GM21526 (cell line): ENCODE measurements around the gene SPRED2.

Source experiments
- ATAC-seq: cut with Tn5 transposase; IDR thresholded peaks from one replicate; pipeline ENCODE4 v1.9.1; 2021; ENCODE audit warnings: moderate library complexity; ENCODE audit not compliant: unreplicated experiment, low FRiP score

Gene SPRED2

DNA sequence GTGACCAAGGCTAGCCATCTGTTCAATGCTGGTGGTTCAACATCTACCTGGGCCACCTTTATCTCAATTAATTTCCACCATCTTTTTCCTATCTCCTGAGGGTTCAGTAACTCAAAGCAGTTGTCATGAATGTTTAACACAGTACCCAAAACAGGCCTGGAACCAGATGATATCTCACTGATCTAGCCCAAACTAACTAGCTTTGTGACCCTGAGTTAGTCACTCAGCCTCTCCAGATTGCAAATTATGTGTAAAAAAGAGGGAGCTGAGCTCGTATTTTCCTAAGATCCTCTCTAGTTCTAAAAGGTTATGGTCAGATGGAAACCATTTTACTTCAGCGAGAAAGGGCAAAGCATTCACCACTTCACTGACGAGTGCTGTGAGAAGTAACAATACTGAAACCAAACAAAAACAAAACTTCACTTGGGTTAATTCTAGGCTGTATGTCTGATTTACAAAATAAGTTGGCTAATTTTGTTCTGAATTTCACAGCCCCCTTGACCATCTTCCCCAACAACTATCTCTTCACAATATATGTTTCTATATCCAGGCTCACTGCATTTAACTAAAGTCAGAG lies 14.8 kb downstream of the SPRED2 start:
- no peak for ATAC-seq

DNA sequence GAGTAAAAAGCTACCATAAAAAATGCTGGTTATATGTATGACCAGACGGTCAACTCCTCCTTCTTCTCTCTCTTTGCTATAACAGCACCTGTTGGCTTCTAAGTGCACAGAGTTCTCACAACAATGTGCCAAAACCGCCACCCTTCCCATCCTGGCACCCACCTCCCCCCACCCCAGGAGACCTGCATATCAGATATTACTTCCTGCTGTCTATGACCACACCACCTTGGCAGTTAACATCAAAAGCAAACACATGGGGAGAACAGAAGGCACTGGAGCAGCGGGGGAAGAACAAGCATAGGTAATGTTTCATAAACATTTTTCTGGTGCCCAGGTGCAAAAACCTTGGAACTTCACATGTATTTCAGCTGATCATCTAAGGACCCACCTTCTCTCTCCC lies 15.5 kb downstream of the SPRED2 start:
- ATAC-seq = no peak

DNA sequence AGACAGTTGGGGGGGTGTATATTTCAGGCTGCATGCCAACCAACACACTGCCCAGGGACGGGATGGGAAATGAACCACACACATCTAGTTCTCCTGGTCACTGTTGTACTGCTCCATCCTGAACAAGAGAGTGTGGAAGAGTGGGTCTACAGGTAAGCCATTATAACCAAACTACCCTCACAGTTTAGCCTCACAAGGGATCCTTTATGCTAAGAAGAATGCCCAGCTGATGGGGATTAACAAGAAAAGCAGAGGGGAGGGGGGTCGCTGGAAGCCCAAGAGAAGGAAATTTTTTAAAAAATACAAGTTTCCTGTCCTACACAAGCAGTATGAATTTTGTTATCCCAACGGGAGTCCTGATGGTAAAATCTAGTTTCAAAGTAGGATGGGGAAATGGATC lies 16.1 kb downstream of the SPRED2 start:
- no peak for ATAC-seq

DNA sequence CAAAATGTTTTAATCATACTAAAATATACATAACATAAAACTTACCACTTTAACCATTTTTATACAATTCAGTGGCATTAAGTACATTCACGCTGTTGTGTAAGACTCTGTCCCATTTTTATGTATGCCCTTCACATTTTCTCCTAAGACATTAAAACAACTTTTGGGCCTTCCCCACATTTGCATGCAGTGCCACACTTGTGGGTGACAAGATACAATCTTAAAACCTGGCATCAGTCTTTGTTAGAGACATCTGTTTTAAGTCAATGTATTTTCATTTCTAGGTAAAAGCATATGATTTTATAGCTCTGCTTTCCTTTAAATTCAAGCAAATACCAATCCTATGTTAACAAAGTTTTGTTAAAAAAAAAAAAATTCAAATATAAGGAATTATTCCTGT lies 17.3 kb downstream of the SPRED2 start:
- ATAC-seq = no peak

DNA sequence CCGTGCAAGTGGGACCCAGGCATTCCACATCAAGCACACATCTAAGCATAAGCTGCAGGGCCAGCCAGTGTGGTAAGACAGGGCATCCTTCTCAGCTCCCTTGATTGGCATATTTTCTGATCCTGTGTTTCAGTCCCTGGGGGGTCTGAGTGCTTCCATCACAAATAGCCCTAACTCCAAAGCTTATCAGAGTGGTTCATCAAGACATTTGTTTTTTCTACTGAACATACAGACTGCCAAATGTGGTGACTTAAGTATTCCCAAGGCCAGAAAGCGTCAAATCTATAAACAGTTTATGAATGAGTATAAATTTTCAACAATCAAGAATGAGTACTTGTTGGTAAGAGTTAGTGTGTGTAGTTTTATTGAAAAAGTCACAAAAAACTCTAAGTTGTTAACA lies 18.8 kb downstream of the SPRED2 start:
- no peak for ATAC-seq

DNA sequence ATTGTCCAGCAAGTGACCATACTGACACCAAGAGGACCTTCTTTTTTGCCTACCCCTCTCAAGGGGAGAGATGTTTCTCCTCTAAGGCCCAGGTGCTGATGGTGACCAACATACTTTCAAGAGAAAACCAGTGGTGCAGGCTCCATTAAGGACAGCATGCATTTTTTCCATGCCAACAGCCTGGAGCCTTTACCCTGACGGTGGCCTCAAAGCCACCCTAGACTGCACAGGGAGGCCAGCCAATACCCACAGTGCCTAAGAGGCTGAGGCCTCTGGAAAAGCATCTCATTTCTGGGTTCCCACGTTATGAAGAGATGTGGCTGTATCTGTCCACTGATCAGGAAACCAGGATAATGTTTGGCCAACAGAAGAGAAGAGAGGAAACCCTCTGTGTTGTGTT lies 19.3 kb downstream of the SPRED2 start:
- no peak for ATAC-seq

DNA sequence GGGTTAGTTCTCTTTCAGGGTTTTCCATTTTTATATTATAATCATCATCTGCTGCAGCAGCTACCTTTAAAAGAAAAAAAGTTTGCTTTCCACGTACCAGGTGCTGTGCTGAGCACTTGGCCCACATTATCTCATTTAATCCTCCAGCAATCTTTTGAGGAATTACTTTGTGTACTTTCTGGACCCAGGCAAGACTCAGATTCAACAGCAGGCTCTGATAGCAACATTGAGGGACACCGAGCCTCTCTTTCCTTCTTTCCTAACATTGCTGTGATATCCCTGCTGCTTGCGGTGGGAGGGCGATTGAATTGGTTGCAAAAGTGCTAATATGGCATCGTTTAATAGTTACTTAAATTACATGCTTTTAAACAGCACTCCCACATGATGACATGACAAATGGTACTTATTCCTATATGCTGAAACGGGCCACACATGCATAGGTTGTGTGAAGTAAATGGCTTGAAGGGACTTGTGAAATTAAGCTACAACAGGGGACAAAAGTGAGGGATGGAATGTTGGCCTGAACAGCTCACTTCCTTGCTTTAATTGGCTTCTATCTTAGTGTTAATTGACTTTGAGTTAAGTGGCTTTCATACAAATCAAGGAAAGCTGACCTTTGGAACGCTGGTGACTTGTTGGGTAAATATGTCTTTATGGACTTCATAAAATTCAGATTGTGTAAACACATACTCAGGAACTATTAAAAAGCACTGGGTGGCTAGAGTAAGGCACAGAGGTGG lies 21.2 kb downstream of the SPRED2 start:
- no peak for ATAC-seq

DNA sequence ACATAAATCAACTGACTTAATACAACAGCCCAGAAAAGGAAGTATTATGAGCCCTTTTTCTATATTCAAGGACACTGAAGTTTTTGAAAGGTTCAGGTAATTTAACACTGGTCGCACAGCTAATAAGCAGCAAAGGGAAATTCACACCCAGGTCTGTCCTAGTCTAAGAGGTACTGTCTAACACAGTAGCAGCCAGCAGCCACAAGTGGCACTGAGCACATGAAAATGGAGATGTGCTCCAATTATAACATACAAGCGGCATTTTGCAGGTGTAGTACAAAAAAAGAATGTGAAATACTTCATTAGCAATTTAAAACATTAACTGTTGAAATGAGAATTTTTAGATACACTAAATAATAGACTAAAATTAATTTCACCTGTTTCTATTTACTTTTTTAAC lies 23.4 kb downstream of the SPRED2 start:
- no peak for ATAC-seq

DNA sequence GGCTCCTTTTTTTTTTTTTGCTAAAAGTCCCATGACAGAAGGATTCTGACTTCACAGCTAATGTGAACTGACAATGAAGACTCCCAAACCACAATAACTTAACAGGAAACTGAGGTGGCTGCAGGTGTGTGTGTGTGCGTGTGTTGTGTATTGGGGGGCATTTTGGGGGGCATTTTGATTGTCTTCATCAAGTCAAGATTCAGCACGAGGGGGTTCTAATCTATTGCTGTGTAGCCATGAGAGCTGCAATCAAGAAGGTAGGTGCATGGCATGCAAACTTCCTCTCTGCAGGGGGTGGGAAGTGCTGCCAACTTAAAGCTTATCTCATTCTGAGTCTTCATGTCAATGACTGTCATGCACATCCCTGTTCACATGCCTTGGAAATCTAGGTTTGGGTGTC lies 25.2 kb downstream of the SPRED2 start:
- no peak for ATAC-seq

DNA sequence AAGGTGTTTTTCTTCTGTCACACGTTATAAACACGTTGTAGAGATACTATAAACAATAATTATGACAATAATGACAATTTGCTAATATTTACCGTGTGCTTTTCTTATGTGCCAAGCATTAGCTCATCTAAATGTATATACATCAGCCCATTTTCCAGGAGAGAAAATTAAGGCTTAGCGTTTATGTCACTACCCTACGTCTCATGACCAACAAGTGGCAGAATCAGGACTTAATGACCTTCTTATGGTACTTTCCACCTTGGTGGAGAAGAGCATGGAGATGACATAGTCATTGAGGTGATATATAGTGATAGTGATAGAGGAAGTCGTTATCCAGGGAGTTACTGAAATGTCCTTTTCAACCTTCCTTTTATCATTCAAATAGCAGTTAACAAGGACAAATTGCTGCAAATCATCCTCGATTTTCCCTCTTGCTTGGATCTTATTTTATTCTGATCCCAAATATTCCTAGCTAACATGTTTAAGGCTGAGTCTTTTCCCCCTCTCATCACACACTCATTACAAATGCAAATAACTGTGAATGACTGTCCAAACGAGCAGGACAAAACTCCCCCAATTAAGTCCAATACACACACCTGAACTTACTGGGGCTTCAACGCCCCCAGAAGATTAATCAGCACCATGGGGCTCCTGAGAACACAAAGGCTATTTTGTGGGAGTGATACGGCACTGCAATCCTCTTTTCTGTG lies 27.3 kb downstream of the SPRED2 start:
- ATAC-seq = no peak

DNA sequence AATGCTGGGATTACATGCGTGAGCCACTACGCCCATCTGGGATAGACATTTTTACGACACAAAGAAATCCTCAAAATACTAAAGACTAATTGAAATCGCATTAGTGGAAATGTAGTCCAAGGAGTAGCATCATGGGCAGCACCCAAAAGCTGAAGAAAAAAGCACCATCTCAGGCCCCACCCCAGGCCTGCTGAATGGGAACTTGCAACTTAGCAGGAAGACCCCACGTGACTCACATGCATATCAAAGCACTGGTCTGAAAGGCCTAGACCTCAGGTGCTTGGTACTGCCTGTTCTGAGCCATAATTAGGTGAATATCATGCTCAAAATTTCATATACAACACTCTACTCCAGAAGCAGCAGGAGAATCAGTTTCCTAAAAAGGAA lies 28.9 kb downstream of the SPRED2 start:
- ATAC-seq = no peak

DNA sequence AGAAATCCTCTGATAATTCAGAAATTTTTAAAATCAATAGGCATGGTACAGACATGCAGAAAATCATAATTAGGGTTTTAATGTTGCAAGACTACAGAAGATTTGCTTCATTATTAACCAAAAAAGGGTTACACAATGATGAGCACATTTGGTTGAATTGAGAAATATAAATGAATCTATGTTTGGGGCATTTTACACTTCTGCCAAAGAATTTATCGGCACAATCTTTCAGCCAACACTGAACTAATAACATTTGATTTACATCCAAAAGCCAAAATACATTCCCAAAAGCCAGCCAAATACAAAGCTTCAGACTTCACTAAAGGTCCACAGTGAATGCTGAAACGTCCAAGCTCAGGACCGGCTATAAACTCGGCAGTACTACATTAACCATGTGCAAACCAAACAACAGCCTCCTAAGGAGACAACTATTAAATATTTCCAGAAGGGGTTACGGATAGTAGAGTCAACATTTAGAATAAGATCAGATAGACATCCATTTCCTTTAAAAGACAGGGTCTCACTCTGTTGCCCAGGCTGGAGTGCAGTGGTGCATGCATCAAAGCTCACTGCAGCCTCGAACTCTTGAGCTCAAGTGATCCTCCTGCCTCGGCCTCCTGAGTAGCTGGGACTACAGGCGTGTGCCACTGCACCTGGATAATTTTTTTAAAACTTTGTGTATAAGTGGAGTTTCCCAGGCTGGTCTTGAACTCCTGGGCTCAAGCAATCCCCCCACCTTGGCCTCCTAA lies 29.4 kb downstream of the SPRED2 start:
- ATAC-seq = no peak

DNA sequence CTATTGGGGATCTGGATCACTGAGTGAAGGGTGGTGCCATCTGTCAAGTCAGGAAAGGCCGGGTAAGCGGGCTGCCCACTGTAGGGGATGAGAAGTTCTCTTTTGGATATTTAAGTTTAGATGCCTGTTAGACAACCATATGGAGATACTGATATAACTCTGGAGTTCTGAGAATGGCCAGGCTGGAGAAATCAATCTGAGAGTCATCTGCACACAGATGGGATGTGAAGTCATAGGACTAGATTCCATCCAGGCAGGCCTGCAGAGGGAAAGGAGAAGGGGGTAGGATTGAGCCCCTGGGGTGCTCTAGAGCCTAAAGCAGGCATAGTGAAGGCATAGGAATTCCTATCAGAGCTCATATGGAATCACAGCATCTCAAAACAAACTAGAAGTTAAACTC lies 30.1 kb downstream of the SPRED2 start:
- no peak for ATAC-seq

DNA sequence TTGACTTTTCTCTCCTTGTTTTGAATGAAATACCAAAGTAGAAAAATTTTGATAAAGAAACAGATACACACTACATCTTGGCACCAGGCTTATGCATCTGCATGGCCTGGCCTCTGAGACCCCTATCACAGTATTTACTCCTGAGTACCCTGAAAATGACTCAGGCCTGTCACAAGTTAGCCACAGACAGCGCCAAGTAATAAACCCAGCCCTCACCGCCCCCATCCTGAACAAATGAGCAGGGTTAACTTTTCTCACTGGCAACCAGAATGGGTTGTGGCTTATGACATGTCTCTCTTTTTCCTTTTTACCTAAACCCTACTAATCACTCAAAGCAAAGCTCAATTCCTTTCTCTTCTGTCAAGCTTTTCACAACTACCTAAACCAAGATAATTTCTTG lies 35.3 kb downstream of the SPRED2 start:
- no peak for ATAC-seq

DNA sequence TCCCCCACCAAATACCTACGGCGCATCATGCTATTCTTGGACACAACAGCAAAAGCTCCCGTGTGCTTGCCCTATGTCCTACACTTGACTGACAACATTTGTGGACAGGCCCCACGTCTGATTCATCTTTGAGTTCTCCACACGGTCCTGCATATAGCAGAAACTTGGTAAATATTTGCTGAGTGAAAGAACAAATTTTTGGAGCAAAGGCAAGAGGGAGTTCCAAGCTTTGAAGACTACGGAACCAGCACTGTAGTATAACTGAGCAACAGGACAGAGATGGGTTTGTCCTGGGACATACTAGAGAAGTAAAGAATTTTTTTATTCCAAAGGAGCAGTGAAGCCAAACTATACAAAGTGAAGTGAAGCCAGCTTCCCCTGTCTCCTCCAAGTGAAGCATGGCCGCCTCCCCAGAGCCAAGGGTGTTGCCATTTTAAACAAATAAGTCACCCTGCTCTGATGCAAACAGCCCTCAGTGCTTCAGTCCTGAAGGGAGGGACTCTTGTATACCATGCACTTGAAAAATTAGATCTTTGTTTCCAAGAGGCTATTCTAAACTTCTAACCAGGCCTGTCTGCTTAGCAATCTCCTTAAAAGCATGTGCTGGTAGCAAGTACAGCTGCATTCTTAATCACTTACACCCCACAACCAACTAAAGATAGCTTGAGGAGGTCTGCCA lies 35.9 kb downstream of the SPRED2 start:
- ATAC-seq = no peak

DNA sequence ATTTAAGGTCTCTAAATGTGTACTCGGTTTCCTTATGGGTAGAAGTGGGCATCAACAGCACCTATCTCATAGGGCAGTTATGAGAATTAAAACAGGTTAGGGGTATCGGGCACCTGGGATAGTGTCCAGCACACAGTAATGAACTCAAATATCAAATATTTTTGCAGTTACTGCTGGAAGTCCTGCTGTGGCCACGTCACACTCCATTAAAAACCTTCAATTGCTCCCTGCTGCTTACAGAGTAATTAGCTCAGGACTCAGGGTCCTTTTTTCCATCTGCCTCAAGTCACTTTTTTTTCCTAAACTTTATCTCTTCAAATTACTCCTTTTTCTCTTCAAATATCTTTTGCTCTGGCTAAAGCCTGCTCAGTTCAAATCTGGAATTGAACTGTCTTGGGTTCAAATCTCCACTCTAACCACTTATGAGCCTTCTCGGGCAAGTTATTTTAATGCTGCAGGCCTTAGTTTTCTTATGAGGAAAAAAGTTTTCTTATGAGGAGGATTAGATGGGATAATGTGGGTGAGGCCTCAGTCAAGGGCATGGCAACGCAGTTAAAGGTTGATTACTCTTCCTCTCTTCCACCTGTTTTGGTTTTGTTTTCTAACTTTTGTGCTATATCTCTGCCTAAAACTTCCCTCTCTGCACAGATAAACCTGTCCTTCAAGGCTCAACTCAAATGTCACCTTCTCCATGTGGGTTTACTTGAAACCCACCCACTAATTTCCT lies 36.6 kb downstream of the SPRED2 start:
- ATAC-seq = no peak

DNA sequence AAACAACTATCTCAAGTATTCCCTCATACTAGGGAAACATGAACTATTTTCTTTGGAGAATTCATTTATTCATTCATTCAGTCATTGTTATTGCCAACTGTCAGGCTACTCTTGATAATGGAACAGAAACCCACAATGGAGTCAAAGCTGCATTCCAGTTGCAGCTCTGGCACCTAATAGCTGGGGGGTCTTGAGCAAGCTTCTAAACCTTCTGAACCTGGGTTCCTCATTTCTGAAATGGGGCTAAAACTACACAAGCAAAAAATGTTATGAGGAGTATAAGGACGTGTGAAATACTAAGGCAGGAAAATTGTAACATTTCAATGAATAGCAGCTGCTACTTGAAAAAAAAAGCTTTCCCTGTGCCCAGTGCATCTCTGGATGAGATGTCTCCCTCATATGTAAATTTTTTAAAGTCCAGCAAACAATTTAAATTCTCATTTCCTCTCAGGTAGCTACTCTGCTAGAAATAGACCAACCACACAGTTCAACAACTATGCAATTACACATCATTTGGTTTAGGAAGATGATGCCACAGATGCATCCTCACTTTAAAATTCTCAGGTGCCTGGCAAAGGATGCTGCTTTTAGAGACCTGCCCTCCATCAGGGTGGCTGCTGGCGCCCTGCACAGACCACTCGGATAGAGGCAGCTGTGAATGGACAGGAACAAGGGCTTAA lies 38.5 kb downstream of the SPRED2 start:
- no peak for ATAC-seq

DNA sequence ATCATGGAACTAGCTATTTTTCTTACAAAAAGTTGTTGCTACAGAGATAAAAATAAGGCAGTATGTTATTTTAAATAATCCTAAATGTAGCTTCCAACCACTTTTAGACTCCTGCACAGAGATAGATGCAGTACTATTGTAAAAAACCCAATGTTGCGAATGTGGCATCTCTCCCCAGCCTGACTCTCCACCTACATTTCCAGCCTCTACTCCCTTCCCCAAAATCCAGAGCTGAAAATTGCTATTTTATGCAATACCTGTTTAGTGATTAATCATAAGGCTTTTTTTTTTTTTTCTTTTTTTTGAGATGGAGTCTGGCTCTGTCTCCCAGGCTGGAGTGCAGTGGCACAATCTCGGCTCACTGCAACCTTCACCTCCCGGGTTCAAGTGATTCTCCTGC lies 39.4 kb downstream of the SPRED2 start:
- ATAC-seq = no peak

DNA sequence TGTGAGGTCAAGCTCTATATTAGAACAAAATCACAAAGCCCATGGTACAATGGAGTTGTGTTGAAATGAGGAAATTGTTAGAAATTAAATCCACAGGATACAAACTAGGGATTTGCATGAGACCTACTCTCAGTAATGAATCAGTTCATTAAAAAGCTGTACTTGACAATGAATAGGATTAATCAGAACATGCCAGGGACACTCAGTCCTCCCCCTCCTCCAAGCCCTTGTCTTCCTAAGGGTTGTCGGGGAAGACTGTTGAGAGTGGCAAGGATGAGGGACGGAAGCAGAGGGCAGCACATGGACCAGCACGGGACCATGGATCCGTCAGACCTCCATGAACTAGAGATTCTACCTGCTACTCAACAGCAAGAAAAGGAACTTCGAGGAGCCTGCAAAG lies 39.8 kb downstream of the SPRED2 start:
- ATAC-seq = no peak

DNA sequence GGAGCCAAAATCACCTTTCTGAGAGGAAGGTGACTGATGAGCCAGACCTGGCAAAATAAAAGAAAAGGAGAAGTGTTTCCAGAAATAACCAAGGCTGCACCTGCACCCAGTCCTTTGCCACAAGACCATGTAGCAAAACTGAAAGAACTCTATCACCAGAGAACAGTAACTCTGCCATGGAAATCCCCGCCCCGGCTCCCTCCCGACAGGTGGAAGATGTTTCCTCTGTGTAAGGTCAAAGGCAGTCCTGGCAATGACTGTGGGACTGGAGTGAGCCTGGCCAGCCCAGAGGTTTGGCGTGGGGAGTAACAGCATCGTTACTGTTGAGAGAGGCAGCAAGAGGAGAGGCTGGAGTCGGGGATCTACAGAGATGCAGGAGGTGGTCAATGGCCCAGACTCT lies 42.3 kb downstream of the SPRED2 start:
- ATAC-seq = peak; percentile 80
